GM06990 (cell line): Measurements from ENCODE around the gene CLN5.

ENCODE experiments used
- DNase-seq: peaks from one replicate; pipeline ENCODE4 v3.0.0-alpha.2; 2011; ENCODE audit not compliant: insufficient read length; ENCODE audit errors: extremely low read depth
- H3K27me3 ChIP-seq: replicated peaks from 2 replicates; pipeline ENCODE4 v1.6.0; 2011; ENCODE audit warnings: low read length; ENCODE audit not compliant: control insufficient read depth, insufficient read depth
- H3K36me3 ChIP-seq: 2 replicates; pipeline ENCODE4 v1.5.1; 2011; ENCODE audit warnings: low read length; ENCODE audit not compliant: control insufficient read depth, insufficient read depth
- H3K4me3 ChIP-seq: replicated peaks from 2 replicates; pipeline ENCODE4 v1.5.1; 2011; ENCODE audit warnings: low read depth, mild to moderate bottlenecking, control low read depth, low read length
- CTCF ChIP-seq: IDR thresholded peaks from 2 replicates; pipeline ENCODE4 v1.5.1; 2011; ENCODE audit warnings: low read length, control low read depth, mild to moderate bottlenecking, inconsistent platforms; ENCODE audit not compliant: insufficient read depth, poor library complexity, severe bottlenecking

Gene CLN5

GRCh38 chr13:77026255-77026860 is 34.5 kb downstream of the CLN5 start:
- no peak for TF ChIP-seq CTCF
- H3K4me3 ChIP-seq: peak overlapping the region; percentile 85
- no peaks in the 10 kb centered on the region; the same call in 1 of the 2 replicates for H3K36me3 ChIP-seq
- peak; percentile 83 for DNase-seq
- H3K27me3 ChIP-seq: no peaks in the 10 kb centered on the region

- DNase-seq: peak; percentile 88
- no peak for TF ChIP-seq CTCF
- Histone ChIP-seq H3K36me3 (no peaks in the 10 kb centered on the region; the same call in 1 of the 2 replicates), H3K4me3 (peak within 1 kb of the TSS; percentile 85), H3K27me3 (no peaks in the 10 kb centered on the region)
These were observed 35.2 kb downstream of the CLN5 start, which contains the start of gene FBXL3 for GRCh38 chr13:77026861-77027621. TSS of gene FBXL3 (minus strand) at chr13:77027159. CDS start at chr13:77021860, 5,299 bp downstream.

- DNase-seq: no peak
- TF ChIP-seq CTCF: no peak
- Histone ChIP-seq H3K27me3 (no peaks in the 10 kb centered on the region), H3K36me3 (no peaks in the 10 kb centered on the region), H3K4me3 (no peak overlapping the region)
These were observed 36.3 kb downstream of the CLN5 start for GRCh38 chr13:77028202-77028601.

GRCh38 chr13:77029436-77029835 is 37.6 kb downstream of the CLN5 start:
- DNase-seq: no peak
- H3K4me3 ChIP-seq: no peak overlapping the region
- no peaks in the 10 kb centered on the region for H3K36me3 ChIP-seq
- H3K27me3 ChIP-seq: no peaks in the 10 kb centered on the region
- no peak for TF ChIP-seq CTCF

GRCh38 chr13:77031656-77032243 is 39.9 kb downstream of the CLN5 start:
- Histone ChIP-seq H3K4me3 (no peak overlapping the region), H3K36me3 (no peaks in the 10 kb centered on the region), H3K27me3 (no peaks in the 10 kb centered on the region)
- no peak for DNase-seq
- TF ChIP-seq CTCF: no peak
